Measurements from ENCODE around the gene BANK1.

BANK1 gene

GRCh38 chr4:102057122-102057521, 266.6 kb downstream of the BANK1 start:
- no peak for DNase-seq
- in situ Hi-C loops (cut with HindIII; ENCODE audit: low pct_ligation_motif_present, low pct_unique_long_range_greater_than_20kb, low sequenced_read_pairs), result no loop called here

DNA sequence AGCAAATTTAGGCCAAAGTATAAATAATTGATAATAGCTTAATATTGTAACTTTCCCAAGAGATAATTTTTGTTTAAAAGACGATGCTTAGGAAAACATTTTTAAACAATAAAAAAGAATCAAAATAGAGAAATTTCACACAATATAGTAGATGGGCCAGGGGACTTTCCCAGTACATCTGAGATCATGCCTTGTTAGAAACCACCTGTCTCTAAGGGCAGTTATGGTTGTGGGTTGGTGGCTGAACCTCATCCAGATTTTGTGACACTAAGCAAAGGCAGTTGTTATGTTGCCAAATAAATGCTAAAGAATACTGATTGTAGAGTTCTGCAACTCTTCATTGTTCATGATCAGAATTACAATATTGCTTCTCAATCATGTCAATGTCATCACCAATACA, 270.6 kb downstream of the BANK1 start:
- in situ Hi-C loops (cut with HindIII; ENCODE audit: low pct_ligation_motif_present, low pct_unique_long_range_greater_than_20kb, low sequenced_read_pairs), result no loop called here
- DNase-seq, result no peak

DNA sequence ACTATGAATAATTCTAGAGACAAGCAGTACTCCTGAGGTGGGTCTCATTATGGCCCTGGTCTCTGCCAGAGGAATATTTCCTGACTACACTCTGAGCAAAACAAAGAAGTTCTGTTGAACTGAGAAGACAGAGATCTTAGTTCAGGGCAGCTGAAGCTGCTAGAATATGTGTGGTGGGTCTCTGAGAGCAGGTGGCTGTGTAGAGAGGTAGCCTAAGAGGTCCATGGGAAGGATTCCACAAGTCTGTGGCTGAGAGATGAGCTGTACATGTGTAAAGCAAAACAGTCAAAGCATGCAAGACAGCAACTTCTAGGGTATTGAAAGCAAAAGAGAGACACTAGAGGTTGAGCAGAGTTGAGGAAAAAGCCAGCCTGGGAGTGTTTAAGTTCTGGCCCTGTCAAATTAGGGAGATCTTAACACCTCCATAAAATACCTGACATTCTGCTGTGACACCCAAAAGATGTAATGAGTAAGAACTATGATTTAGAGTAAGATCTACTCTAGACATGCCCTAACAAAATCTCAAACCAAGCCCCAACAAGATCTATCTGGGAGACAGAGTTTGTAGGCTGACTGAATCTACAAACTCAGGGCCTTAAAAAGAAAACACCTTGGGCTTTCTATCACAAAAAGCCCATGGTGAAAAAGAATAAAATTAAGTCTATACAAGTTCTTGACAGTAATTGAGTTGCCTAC, 274.4 kb downstream of the BANK1 start:
- in situ Hi-C loops (cut with HindIII; ENCODE audit: low pct_ligation_motif_present, low pct_unique_long_range_greater_than_20kb, low sequenced_read_pairs), result no loop called here
- no peak for DNase-seq

GRCh38 chr4:102076622-102077021, 286.1 kb downstream of the BANK1 start:
- DNase-seq, result no peak

DNA sequence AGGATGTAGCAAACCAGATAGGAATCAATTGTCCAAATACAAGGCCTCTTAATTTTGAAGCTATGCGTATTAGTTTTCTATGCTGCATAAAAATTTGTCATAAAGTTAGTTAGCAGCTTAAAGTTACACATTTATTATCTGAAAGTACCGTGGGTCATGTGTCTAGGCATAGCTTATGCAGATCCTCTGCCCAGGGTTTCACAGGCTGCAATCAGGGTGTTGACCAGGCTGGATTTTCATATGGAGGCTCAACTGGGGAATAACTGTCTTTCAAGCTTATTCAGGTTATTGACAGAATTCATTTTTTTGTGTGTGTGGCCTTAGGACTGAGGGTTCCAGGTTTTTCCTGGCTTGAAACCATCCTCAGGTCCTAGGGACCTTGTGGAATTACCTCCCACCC, 289.7 kb downstream of the BANK1 start:
- in situ Hi-C loops (cut with HindIII; ENCODE audit: low pct_ligation_motif_present, low pct_unique_long_range_greater_than_20kb, low sequenced_read_pairs), result no loop called here
- no peak for DNase-seq

More at GRCh38 chr4:102076622-102077021, 286.1 kb downstream of the BANK1 start:
- in situ Hi-C loops (cut with HindIII; ENCODE audit: low pct_ligation_motif_present, low pct_unique_long_range_greater_than_20kb, low sequenced_read_pairs), result no loop called here

GRCh38 chr4:102089850-102090621, 299.5 kb downstream of the BANK1 start:
- no peak for DNase-seq
- in situ Hi-C loops (cut with HindIII; ENCODE audit: low pct_ligation_motif_present, low pct_unique_long_range_greater_than_20kb, low sequenced_read_pairs), result no loop called here

DNA sequence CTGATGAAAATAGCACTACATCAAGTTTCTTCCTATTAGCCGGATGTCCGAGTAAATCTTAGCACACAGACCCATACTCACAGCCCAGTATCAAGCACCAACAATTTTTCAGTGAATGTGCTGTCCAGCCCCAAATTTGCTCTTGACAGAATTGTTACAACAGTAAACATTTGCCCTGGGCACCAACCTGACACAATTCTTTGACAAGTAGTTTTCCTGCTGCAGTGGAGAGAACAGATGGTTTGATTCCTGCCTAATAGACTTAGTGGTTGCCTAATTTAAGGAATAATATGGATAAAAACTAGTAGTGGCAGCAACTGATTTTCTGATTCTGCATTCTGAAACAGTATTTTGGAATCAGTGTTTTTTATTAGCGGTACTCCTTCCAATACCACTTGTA, 301.1 kb downstream of the BANK1 start:
- DNase-seq, result no peak
- in situ Hi-C loops (cut with HindIII; ENCODE audit: low pct_ligation_motif_present, low pct_unique_long_range_greater_than_20kb, low sequenced_read_pairs), result no loop called here

- in situ Hi-C loops (cut with HindIII; ENCODE audit: low pct_ligation_motif_present, low pct_unique_long_range_greater_than_20kb, low sequenced_read_pairs), result no loop called here
- DNase-seq, result no peak
Observed at GRCh38 chr4:102094481-102094880, 304.0 kb downstream of the BANK1 start.

- in situ Hi-C loops (cut with HindIII; ENCODE audit: low pct_ligation_motif_present, low pct_unique_long_range_greater_than_20kb, low sequenced_read_pairs), result no loop called here
- DNase-seq, result no peak
Observed at GRCh38 chr4:102103368-102103767, 312.8 kb downstream of the BANK1 start.

DNA sequence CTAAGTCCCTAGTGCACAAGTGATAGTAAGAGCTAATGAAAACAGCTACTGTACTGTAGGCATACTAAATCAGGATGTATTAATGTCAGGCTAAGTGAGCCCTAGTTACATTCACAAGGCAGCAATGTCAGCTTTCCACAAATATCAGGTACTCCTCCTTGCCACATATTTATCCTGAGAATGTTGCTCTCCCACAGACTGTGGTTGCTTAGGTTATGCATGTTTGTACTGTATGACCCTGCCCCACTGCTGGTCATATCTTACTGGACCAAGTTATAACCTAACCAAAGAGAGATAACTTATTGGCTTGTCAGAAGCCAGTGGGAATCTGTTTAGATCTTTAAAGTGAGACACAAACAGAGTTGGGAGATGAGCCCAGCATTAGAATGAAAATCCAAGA, 313.7 kb downstream of the BANK1 start:
- in situ Hi-C loops (cut with HindIII; ENCODE audit: low pct_ligation_motif_present, low pct_unique_long_range_greater_than_20kb, low sequenced_read_pairs), result no loop called here
- no peak for DNase-seq

DNA sequence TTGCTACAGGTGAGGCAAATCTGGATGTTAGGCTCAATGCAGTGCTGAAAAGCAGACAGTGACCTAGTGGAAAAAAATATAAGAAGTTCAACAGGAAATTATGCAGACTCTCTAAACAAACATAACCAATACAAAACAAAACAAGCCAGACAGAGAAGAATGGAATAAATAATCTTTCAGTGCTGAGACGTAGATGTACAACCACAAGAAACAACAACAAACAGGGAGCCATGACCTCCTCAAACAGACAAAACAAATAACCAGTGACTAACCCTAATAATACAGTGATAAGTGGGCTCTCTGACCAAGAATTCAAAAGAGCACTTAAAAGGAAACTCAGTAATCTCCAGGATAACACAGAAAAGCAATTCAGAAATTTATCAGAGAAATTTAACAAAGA, 315.5 kb downstream of the BANK1 start:
- DNase-seq, result no peak
- in situ Hi-C loops (cut with HindIII; ENCODE audit: low pct_ligation_motif_present, low pct_unique_long_range_greater_than_20kb, low sequenced_read_pairs), result no loop called here

DNA sequence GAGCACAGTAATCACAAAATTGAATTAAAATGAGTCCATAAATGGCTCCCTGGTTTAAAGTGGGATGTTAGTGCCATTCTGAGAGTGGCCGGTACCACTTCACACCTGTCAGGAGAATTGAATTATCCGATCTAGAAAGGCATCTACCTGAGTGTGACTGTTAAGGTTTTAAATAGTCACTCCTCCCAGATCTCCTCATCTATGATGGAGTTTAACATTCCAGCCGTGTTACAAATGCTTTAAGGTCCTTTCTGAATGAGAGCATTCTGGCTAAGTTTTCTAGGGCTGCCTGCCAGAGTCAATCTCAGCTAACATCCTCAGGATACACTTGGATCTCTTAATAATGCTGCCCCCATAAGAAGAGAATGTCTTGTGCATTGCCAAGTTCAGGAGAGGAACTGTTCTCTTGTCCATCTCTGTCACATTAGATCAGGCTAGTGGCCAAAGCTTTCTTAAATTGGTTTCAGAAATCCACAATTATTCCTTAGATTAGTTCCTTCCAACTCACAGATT, 323.6 kb downstream of the BANK1 start:
- in situ Hi-C loops (cut with HindIII; ENCODE audit: low pct_ligation_motif_present, low pct_unique_long_range_greater_than_20kb, low sequenced_read_pairs), result no loop called here

GRCh38 chr4:102116121-102116520, 325.6 kb downstream of the BANK1 start:
- in situ Hi-C loops (cut with HindIII; ENCODE audit: low pct_ligation_motif_present, low pct_unique_long_range_greater_than_20kb, low sequenced_read_pairs), result no loop called here
- no peak for DNase-seq

More for the DNA sequence above, 323.6 kb downstream of the BANK1 start:
- DNase-seq, result no peak

GRCh38 chr4:102120846-102121245, 330.3 kb downstream of the BANK1 start:
- in situ Hi-C loops (cut with HindIII; ENCODE audit: low pct_ligation_motif_present, low pct_unique_long_range_greater_than_20kb, low sequenced_read_pairs), result no loop called here

More at GRCh38 chr4:102120846-102121245, 330.3 kb downstream of the BANK1 start:
- no peak for DNase-seq

All from ACHN (cell line).